HepG2 (cell line): Measurements from ENCODE around the gene LASP1. TPM values are rescaled to one million over a fixed set of nuclear protein-coding genes. Genes with fewer than 3 reads are reported as not detected.
A peak's percentile ranks its signal among the peaks of the same experiment; 100 is the strongest.

Experiments used
- ARHGAP35 ChIP-seq: sonication (generic); formaldehyde crosslinking; IDR thresholded peaks from 2 replicates; pipeline ENCODE4 v1.9.0; 2022; ENCODE audit warnings: mild to moderate bottlenecking, inconsistent platforms, moderate library complexity, missing genetic modification reagents, borderline replicate concordance
- BATF2 ChIP-seq: sonication (generic); formaldehyde crosslinking; IDR thresholded peaks from 2 replicates; pipeline ENCODE4 v1.8.0; 2022; ENCODE audit warnings: mild to moderate bottlenecking, missing genetic modification reagents, moderate library complexity
- DR1 ChIP-seq: sonication (generic); formaldehyde crosslinking; IDR thresholded peaks from 2 replicates; pipeline ENCODE4 v1.8.0; 2021; ENCODE audit warnings: mild to moderate bottlenecking, missing genetic modification reagents, inconsistent platforms
- EHMT2 ChIP-seq: fragments of 200-600 bp; sonication (generic); IDR thresholded peaks from 2 replicates; pipeline ENCODE4 v1.7.0; 2017; ENCODE audit warnings: antibody characterized with exemption, low read depth, low read length, borderline replicate concordance
- KIAA2018 ChIP-seq: sonication (generic); formaldehyde crosslinking; IDR thresholded peaks from 2 replicates; pipeline ENCODE4 v1.5.0; 2020; ENCODE audit warnings: mild to moderate bottlenecking, missing genetic modification reagents, borderline replicate concordance
- NPAS2 ChIP-seq: sonication (generic); formaldehyde crosslinking; IDR thresholded peaks from 2 replicates; pipeline ENCODE4 v1.8.0; 2022; ENCODE audit warnings: mild to moderate bottlenecking, missing genetic modification reagents, borderline replicate concordance
- PPARG ChIP-seq: conservative IDR thresholded peaks from 2 replicates; pipeline ENCODE4 v1.6.1; 2016; ENCODE audit warnings: missing biosample characterization, missing genetic modification reagents
- RFX3 ChIP-seq: IDR thresholded peaks from 2 replicates; pipeline ENCODE4 v1.6.1; 2016; ENCODE audit warnings: missing biosample characterization, missing genetic modification reagents
- SIX1 ChIP-seq: sonication (generic); formaldehyde crosslinking; IDR thresholded peaks from 2 replicates; pipeline ENCODE4 v1.4.0; 2020; ENCODE audit warnings: missing genetic modification reagents, borderline replicate concordance
- SP1 ChIP-seq, 2 experiments: fragments of 450-650 bp in 1 of 2; sonication (generic) in 1 of 2; formaldehyde crosslinking in 1 of 2; IDR thresholded peaks; 2 replicates each; pipeline versions ENCODE4 v1.4.0 to v1.6.1; 2016 to 2020; ENCODE audit warnings: missing genetic modification reagents in 1 of 2
- ZMYM4 ChIP-seq: sonication (generic); formaldehyde crosslinking; IDR thresholded peaks from 2 replicates; pipeline ENCODE4 v1.8.1; 2023; ENCODE audit warnings: mild to moderate bottlenecking, missing genetic modification reagents
- ZNF235 ChIP-seq: sonication (generic); formaldehyde crosslinking; IDR thresholded peaks from 2 replicates; pipeline ENCODE4 v1.8.1; 2023; ENCODE audit warnings: mild to moderate bottlenecking, missing genetic modification reagents, borderline replicate concordance
- ZNF468 ChIP-seq: sonication (generic); formaldehyde crosslinking; IDR thresholded peaks from 2 replicates; pipeline ENCODE4 v1.8.0; 2022; ENCODE audit warnings: mild to moderate bottlenecking, moderate library complexity, missing genetic modification reagents
- ZNF562 ChIP-seq: sonication (generic); formaldehyde crosslinking; IDR thresholded peaks from 2 replicates; pipeline ENCODE4 v1.8.0; 2022; ENCODE audit warnings: missing genetic modification reagents, borderline replicate concordance
- ZNF879 ChIP-seq: sonication (generic); formaldehyde crosslinking; IDR thresholded peaks from 2 replicates; pipeline ENCODE4 v1.8.1; 2023; ENCODE audit warnings: missing genetic modification reagents
- polyA plus RNA-seq, 8 experiments: library from polyadenylated mRNA; depleted of rRNA in 3 of 8; stranded (reverse) in 7 of 8; unstranded in 1 of 8; fragments of >200 nt; fragmentation: Illumina TruSeq in 4 of 8; extraction: Trizol in 4 of 8; gene quantifications; 2 replicates each; pipeline versions ENCODE4 v1.2.1 to v1.2.3, GENCODE V29; 2011 to 2016; ENCODE audit warnings: low read depth in 4 of 8, missing spikeins in 1 of 8, mixed read lengths in 1 of 8; ENCODE audit not compliant: insufficient read depth in 1 of 8
- total RNA-seq, 5 experiments: library from RNA; depleted of rRNA; stranded (reverse); fragments of >200 nt; fragmentation: Illumina TruSeq; extraction: Trizol; gene quantifications; 2 replicates each; pipeline ENCODE4 v1.2.3, GENCODE V29; 2016; ENCODE audit warnings: low read depth in 1 of 5

LASP1 gene
- total and polyA plus RNA-seq, 2 of the 13 experiments (the other 11 are each of a cell fraction or from before 2014, with no cell fraction given), result 70.1 to 97.0 TPM

GRCh38 chr17:38914741-38915638, 45.1 kb downstream of the LASP1 start (continued):
- TF ChIP-seq DR1, result no peak
- no peak for TF ChIP-seq RFX3 (CRISPR knock-in tag)
- TF ChIP-seq SP1 (IDR thresholded peaks at IDR 0.05), result no peak
- peak; percentile 49; the same call in 1 of the 2 replicates for TF ChIP-seq SP1 (CRISPR knock-in tag; IDR thresholded peaks at IDR 0.05)
- TF ChIP-seq ZMYM4 (CRISPR knock-in tag), result peak; percentile 90
- TF ChIP-seq ARHGAP35 (CRISPR knock-in tag), result no peak
- no peak for TF ChIP-seq ZNF562 (CRISPR knock-in tag)
- no peak for TF ChIP-seq EHMT2
- TF ChIP-seq NPAS2 (CRISPR knock-in tag), result no peak
- 0 out of 2 replicates have a peak, but pooled peaks have one; percentile 30 for TF ChIP-seq PPARG (CRISPR knock-in tag)
- no peak for TF ChIP-seq ZNF468
- TF ChIP-seq ZNF879 (CRISPR knock-in tag), result no peak
- TF ChIP-seq KIAA2018 (CRISPR knock-in tag), result no peak
- TF ChIP-seq BATF2, result no peak
- no peak for TF ChIP-seq SIX1 (CRISPR knock-in tag)
- TF ChIP-seq ZNF235, result no peak
